BLaER1 treated with 17β-estradiol and CSF1 and Interleukin-3, amounts not matched to agents 10 nM and 100 nM (cell line): ENCODE results near the gene UGT3A2.

Source experiments
- H3K27ac ChIP-seq, 11 experiments: shearing (Covaris generic); formaldehyde crosslinking; 2 replicates each; pipeline ENCODE4 v1.8.1; 2022
- H3K27me3 ChIP-seq, 11 experiments: shearing (Covaris generic); formaldehyde crosslinking; 2 replicates each; pipeline ENCODE4 v1.8.1; 2022
- H3K36me3 ChIP-seq, 11 experiments: shearing (Covaris generic); formaldehyde crosslinking; 2 replicates each; pipeline ENCODE4 v1.8.1; 2022
- H3K4me1 ChIP-seq, 10 experiments: shearing (Covaris generic); formaldehyde crosslinking; 2 replicates each; pipeline ENCODE4 v1.8.1; 2022
- H3K4me2 ChIP-seq, 11 experiments: shearing (Covaris generic); formaldehyde crosslinking; 2 replicates each; pipeline ENCODE4 v1.8.1; 2022
- H3K4me3 ChIP-seq, 10 experiments: shearing (Covaris generic); formaldehyde crosslinking; 2 replicates each; pipeline ENCODE4 v1.8.1; 2022
- H3K9ac ChIP-seq, 11 experiments: shearing (Covaris generic); formaldehyde crosslinking; 2 replicates each; pipeline ENCODE4 v1.8.1; 2022
- H3K9me3 ChIP-seq, 11 experiments: shearing (Covaris generic); formaldehyde crosslinking; replicated peaks in 1 of 11; 2 replicates each; pipeline ENCODE4 v1.8.1; 2022
- H4K20me1 ChIP-seq, 11 experiments: shearing (Covaris generic); formaldehyde crosslinking; 2 replicates each; pipeline ENCODE4 v1.8.1; 2022
- Cebpa-rat ChIP-seq, 11 experiments: shearing (Covaris generic); IDR thresholded peaks; 2 replicates each; pipeline ENCODE4 v1.8.1; 2022

Gene UGT3A2

DNA sequence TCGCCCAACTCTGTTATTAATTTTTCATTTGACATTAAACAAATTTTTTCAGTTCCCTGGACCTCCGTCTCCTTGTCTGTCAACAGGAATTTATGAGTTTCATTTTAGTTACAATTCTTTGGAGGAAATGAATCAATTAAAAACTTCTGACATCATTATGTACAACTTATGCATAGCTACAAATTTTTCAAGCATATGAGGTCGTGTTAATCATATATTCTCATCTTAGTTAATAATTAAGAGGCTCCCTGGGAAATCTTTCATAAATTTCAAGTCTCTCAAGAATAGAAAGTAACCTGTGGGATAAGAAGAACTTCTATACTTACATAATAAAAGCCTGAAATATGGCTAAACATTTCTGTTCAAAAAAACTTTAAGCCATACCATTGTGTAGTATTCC is 78.9 kb downstream of the UGT3A2 start:
- H3K4me2 ChIP-seq = no peak overlapping the region
- no peaks in the 10 kb centered on the region for H3K27me3 ChIP-seq
- no peak for TF ChIP-seq Cebpa-rat (IDR thresholded peaks at IDR 0.05)
- H3K4me1 ChIP-seq = peaks cover 0 to 5% (median 0%) of the 10 kb centered on the region in 10 experiments; a peak in 2 of 20 replicates
- H3K4me3 ChIP-seq = no peak overlapping the region
- no peak overlapping the region for H3K27ac ChIP-seq
- H3K36me3 ChIP-seq = 0 out of 22 replicates have a peak, but pooled peaks cover 0 to under 1% (median 0%) of the 10 kb centered on the region in 11 experiments
- H3K9me3 ChIP-seq = peaks cover 30 to 48% (median 40%) of the 10 kb centered on the region in 11 experiments
- H3K9ac ChIP-seq = no peak overlapping the region
- H4K20me1 ChIP-seq = no peaks in the 10 kb centered on the region
